Endothelial cell of umbilical vein (primary cell): ENCODE measurements around the gene NKX6-2. TPM values are rescaled to one million over a fixed set of nuclear protein-coding genes. Genes with fewer than 3 reads are reported as not detected.
A peak's percentile ranks its signal among the peaks of the same experiment; 100 is the strongest.

Source experiments
- BruUV-seq: library from RNA; stranded (reverse); fragments of 400-500 nt; replicated peaks from 2 replicates; lab custom pipeline; 2021; lab: Mats Ljungman, UMichigan
- CTCF ChIA-PET: fragments of 300-600, 350-600 bp; sonication (Branson Sonifier 250); formaldehyde crosslinking; loops from one replicate; lab custom pipeline; 2021; ENCODE audit warnings: antibody characterized with exemption, inconsistent platforms; lab: Charles Lee
- POLR2A ChIA-PET: fragments of 300-600, 350-600 bp; sonication (Branson Sonifier 250); formaldehyde crosslinking; loops from one replicate; lab custom pipeline; 2021; ENCODE audit warnings: antibody characterized with exemption, inconsistent platforms; lab: Charles Lee
- DNase-seq: peaks from one replicate; pipeline ENCODE4 v3.0.0-alpha.2; 2011; ENCODE audit warnings: low read depth, low spot score
- FAIRE-seq: peaks from 2 replicates; lab custom pipeline; 2011; peaks lifted over from hg19 to GRCh38; lab: Jason Lieb, UNC
- H2AFZ ChIP-seq: 2 replicates; pipeline ENCODE4 v1.6.0; 2012; ENCODE audit warnings: low read depth, low read length, control low read depth, inconsistent platforms
- H3K27ac ChIP-seq: 2 replicates; pipeline ENCODE4 v1.5.1; 2011; ENCODE audit warnings: low read depth, mild to moderate bottlenecking, control low read depth, low read length, moderate library complexity; ENCODE audit not compliant: insufficient read depth
- H3K27me3 ChIP-seq, 2 experiments: 2 replicates each; pipeline versions ENCODE4 v1.6.0 to v1.6.1; 2011; ENCODE audit warnings: low read length in 2 of 2, mixed read lengths in 1 of 2; ENCODE audit not compliant: control insufficient read depth in 2 of 2, insufficient read depth in 2 of 2
- H3K36me3 ChIP-seq, 2 experiments: 2 replicates in 1 of 2; 3 replicates in 1 of 2; pipeline ENCODE4 v1.5.1; 2011; ENCODE audit warnings: low read length in 2 of 2, mild to moderate bottlenecking in 1 of 2, moderate library complexity in 1 of 2; ENCODE audit not compliant: control insufficient read depth in 2 of 2, insufficient read depth in 2 of 2; ENCODE audit errors: extremely low read depth in 1 of 2
- H3K4me1 ChIP-seq: 3 replicates; pipeline ENCODE4 v1.5.1; 2011; ENCODE audit warnings: mild to moderate bottlenecking, low read length; ENCODE audit not compliant: control insufficient read depth, insufficient read depth; ENCODE audit errors: extremely low read depth
- H3K4me2 ChIP-seq: 2 replicates; pipeline ENCODE4 v1.6.1; 2011; ENCODE audit warnings: low read length, control low read depth, mixed read lengths; ENCODE audit not compliant: insufficient read depth
- H3K4me3 ChIP-seq, 3 experiments: fragments of 200-600 bp in 1 of 3; sonication (generic), shearing (Covaris generic) in 1 of 3; replicated peaks in 1 of 3; 2 replicates each; pipeline ENCODE4 v1.5.1; 2011 to 2016; ENCODE audit warnings: control low read depth in 3 of 3, low read length in 3 of 3, mild to moderate bottlenecking in 2 of 3, inconsistent platforms in 1 of 3, low read depth in 1 of 3, moderate library complexity in 1 of 3; ENCODE audit not compliant: insufficient read depth in 1 of 3
- H3K79me2 ChIP-seq: 2 replicates; pipeline ENCODE4 v1.6.0; 2012; ENCODE audit warnings: low read length, inconsistent platforms; ENCODE audit not compliant: control insufficient read depth, insufficient read depth
- H3K9ac ChIP-seq: replicated peaks from 2 replicates; pipeline ENCODE3; 2011; ENCODE audit warnings: low read length, control low read depth; ENCODE audit not compliant: insufficient read depth; ENCODE audit errors: extremely low read depth
- H3K9me1 ChIP-seq: replicated peaks from 3 replicates; pipeline ENCODE4 v1.6.0; 2011; ENCODE audit warnings: mild to moderate bottlenecking, low read length; ENCODE audit not compliant: control insufficient read depth, insufficient read depth; ENCODE audit errors: extremely low read depth
- H3K9me3 ChIP-seq: replicated peaks from 2 replicates; pipeline ENCODE4 v1.5.1; 2012; ENCODE audit warnings: low read length, inconsistent platforms; ENCODE audit not compliant: control insufficient read depth, insufficient read depth
- H4K20me1 ChIP-seq: replicated peaks from 2 replicates; pipeline ENCODE3; 2011; ENCODE audit warnings: mild to moderate bottlenecking, low read length; ENCODE audit not compliant: control insufficient read depth, insufficient read depth; ENCODE audit errors: extremely low read depth
- EZH2 ChIP-seq: IDR thresholded peaks from 2 replicates; pipeline ENCODE4 v1.6.1; 2012; ENCODE audit warnings: borderline replicate concordance, low read depth, mild to moderate bottlenecking, moderate library complexity, low read length, inconsistent platforms; ENCODE audit not compliant: severe bottlenecking
- FOS ChIP-seq: IDR thresholded peaks from 2 replicates; pipeline ENCODE4 v1.6.1; 2011; ENCODE audit warnings: mild to moderate bottlenecking, low read length, moderate library complexity, borderline replicate concordance; ENCODE audit not compliant: insufficient read depth
- GATA2 ChIP-seq: IDR thresholded peaks from 2 replicates; pipeline ENCODE4 v1.7.0; 2011; ENCODE audit warnings: low read depth, mild to moderate bottlenecking, moderate library complexity, mixed read lengths, low read length; ENCODE audit not compliant: insufficient read length, insufficient read depth
- JUN ChIP-seq: IDR thresholded peaks from 2 replicates; pipeline ENCODE4 v1.6.1; 2011; ENCODE audit warnings: borderline replicate concordance, low read depth; ENCODE audit not compliant: insufficient read length, insufficient read depth
- MYC ChIP-seq: IDR thresholded peaks from one replicate; pipeline ENCODE4 v1.6.1; 2011; ENCODE audit warnings: mild to moderate bottlenecking, low read depth, low read length
- POLR2A ChIP-seq: IDR thresholded peaks from 2 replicates; pipeline ENCODE4 v1.6.1; 2012; ENCODE audit warnings: low read depth, mild to moderate bottlenecking, control low read depth, low read length
- POLR2AphosphoS5 ChIP-seq: IDR thresholded peaks from 2 replicates; pipeline ENCODE4 v1.6.1; 2012; ENCODE audit warnings: low read depth, mild to moderate bottlenecking, control low read depth, low read length, moderate library complexity; ENCODE audit not compliant: insufficient read depth
- dilution Hi-C: fragments of 300-500 bp; cut with MboI; formaldehyde crosslinking; loops from one replicate; pipeline ENCODE4 v1.15.0; 2019; ENCODE audit warnings: low sequenced_read_pairs; ENCODE audit not compliant: extremely low pct_ligation_motif_present
- intact Hi-C: fragments of 100-400 bp; cut with micrococcal nuclease; formaldehyde crosslinking; loops from one replicate; pipeline ENCODE4 v1.10.0; 2022
- polyA plus RNA-seq, 4 experiments: library from polyadenylated mRNA; depleted of rRNA in 3 of 4; stranded (reverse) in 3 of 4; unstranded in 1 of 4; fragments of >200 nt; gene quantifications; 2 replicates each; pipeline versions ENCODE4 v1.2.1 to v1.2.3, GENCODE V29; 2011 to 2012; ENCODE audit warnings: missing spikeins in 1 of 4
- total RNA-seq: library from RNA; stranded (reverse); gene quantifications from 2 replicates; pipeline ENCODE4 v1.2.3, GENCODE V29; 2021
- TF ChIP-seq, protein P1 (sequence below): IDR thresholded peaks from 2 replicates; pipeline ENCODE4 v1.6.1; 2011; ENCODE audit not compliant: insufficient read depth, insufficient read length
- TF ChIP-seq, protein P2 (sequence below), 2 donors: IDR thresholded peaks; 1 replicate in 1 of 2; 2 replicates in 1 of 2; pipeline ENCODE4 v1.5.1; 2011; ENCODE audit warnings: low read length in 2 of 2, mild to moderate bottlenecking in 2 of 2, moderate library complexity in 2 of 2, control low read depth in 1 of 2, inconsistent platforms in 1 of 2, low read depth in 1 of 2; ENCODE audit not compliant: insufficient read depth in 1 of 2; ENCODE audit errors: extremely low read depth in 1 of 2

NKX6-2 gene
- total and polyA plus RNA-seq, 2 donors (not counting 3 experiments of a cell fraction or from before 2014, with no cell fraction given), result not detected

DNA sequence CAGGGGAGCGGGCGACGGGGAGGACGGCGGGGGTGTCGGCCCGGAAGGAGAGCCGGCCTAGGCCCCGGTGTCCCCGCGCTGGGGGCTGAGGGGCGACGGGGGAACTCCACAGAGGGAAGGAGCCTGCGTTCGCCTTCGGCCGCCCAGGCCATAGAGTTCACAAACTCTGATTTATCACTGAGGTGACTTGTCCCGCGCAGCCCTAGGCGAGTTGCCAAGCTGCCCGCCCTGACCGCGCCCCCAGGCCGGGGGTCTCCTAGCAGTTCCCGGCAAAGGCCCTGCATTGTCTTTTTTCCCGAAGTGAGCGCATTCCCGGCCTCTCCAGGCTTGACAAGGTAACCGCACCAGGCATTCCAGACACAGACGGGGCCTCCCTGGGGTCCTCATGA, 2.9 kb upstream of the NKX6-2 start:
- H3K4me3 ChIP-seq, result no peak overlapping the region
- no peaks in the 10 kb centered on the region for H3K9me1 ChIP-seq
- H3K4me1 ChIP-seq, result no peaks in the 10 kb centered on the region
- CTCF ChIA-PET, result interaction anchor here (1.7 kb wide), 1 partner anchor 134 kb away, joined by 9 read pairs; no protein-coding TSS in a partner anchor
- H3K27ac ChIP-seq, result no peak overlapping the region
- POLR2A ChIA-PET, result no interaction called here
- TF ChIP-seq FOS (no peak), EZH2 (peak; percentile 73)
- H3K79me2 ChIP-seq, result no peaks in the 10 kb centered on the region
- no TSS peak for BruUV-seq
- H3K9me3 ChIP-seq, result no peaks in the 10 kb centered on the region
- FAIRE-seq (no peak), DNase-seq (no peak)
- H3K27me3 ChIP-seq, result peaks cover 30 to 48% of the 10 kb centered on the region in 2 experiments
- H2AFZ ChIP-seq, result no peak overlapping the region
- H3K36me3 ChIP-seq, result no peaks in the 10 kb centered on the region
- no peak overlapping the region for H3K9ac ChIP-seq
- no peaks in the 10 kb centered on the region for H4K20me1 ChIP-seq
- intact Hi-C loops (loop anchor here (1.0 to 5.0 kb wide), 2 partner anchors 122 to 135 kb away; no protein-coding TSS in a partner anchor), dilution Hi-C loops (no loop called here)
- no peak overlapping the region for H3K4me2 ChIP-seq

DNA sequence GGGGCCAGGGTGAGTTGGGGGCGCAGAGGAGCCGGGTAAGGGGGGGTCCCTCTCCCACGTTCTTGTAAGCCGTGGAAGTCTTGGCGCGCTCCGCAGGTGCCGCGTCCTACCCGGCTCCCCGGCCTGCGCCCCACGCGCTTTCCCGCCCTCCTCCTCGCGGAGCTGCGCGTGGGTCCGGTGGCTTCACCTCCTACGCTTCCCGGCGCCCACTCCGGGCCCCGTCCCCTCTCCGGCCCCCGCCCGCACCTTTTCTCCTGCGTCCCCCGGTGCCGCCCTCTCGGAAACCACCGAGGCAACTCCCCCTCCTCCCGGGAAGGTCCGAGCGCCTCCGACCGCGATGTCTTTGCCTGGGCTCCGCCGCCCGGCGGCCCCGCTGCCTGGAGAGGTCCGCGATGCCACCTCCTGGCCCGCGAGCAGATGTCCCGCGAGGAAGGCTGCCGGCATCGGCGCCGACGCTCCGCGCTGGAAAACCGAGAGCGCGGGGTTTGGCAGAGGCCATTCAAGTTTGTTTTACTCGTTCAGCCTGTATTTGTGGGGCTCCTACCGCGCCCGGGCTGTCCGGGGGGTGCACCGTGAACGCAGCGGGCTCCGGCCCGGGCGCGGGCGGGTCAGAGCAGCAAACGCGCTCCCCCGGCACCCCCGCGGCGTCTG, 2.4 kb upstream of the NKX6-2 start:
- intact Hi-C loops, result loop anchor here (1.0 to 5.0 kb wide), 2 partner anchors 121 to 134 kb away; no protein-coding TSS in a partner anchor
- peak; percentile 88 for TF ChIP-seq EZH2
- TF ChIP-seq JUN, result no peak
- TF ChIP-seq, protein P1, sequence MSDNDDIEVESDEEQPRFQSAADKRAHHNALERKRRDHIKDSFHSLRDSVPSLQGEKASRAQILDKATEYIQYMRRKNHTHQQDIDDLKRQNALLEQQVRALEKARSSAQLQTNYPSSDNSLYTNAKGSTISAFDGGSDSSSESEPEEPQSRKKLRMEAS, result no peak
- TF ChIP-seq FOS, result no peak
- TF ChIP-seq, protein P2, sequence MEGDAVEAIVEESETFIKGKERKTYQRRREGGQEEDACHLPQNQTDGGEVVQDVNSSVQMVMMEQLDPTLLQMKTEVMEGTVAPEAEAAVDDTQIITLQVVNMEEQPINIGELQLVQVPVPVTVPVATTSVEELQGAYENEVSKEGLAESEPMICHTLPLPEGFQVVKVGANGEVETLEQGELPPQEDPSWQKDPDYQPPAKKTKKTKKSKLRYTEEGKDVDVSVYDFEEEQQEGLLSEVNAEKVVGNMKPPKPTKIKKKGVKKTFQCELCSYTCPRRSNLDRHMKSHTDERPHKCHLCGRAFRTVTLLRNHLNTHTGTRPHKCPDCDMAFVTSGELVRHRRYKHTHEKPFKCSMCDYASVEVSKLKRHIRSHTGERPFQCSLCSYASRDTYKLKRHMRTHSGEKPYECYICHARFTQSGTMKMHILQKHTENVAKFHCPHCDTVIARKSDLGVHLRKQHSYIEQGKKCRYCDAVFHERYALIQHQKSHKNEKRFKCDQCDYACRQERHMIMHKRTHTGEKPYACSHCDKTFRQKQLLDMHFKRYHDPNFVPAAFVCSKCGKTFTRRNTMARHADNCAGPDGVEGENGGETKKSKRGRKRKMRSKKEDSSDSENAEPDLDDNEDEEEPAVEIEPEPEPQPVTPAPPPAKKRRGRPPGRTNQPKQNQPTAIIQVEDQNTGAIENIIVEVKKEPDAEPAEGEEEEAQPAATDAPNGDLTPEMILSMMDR (IDR thresholded peaks at IDR 0.05; ENCODE audit: extremely low read depth in 1 of 2, insufficient read depth in 1 of 2, low read depth in 1 of 2, low read length in 2 of 2), result peak in 1 of 2 donors; percentile 26
- TF ChIP-seq POLR2A, result no peak
- no peak for TF ChIP-seq GATA2
- TF ChIP-seq MYC, result no peak
- TF ChIP-seq POLR2AphosphoS5, result no peak

More for the DNA sequence above, 2.4 kb upstream of the NKX6-2 start:
- ChIA-PET POLR2A (no interaction called here), CTCF (interaction anchor here (1.7 kb wide), 1 partner anchor 134 kb away, joined by 9 read pairs; no protein-coding TSS in a partner anchor)
- H2AFZ ChIP-seq, result no peak overlapping the region
- H3K27me3 ChIP-seq, result peaks cover 35 to 53% of the 10 kb centered on the region in 2 experiments
- H3K9me1 ChIP-seq, result no peaks in the 10 kb centered on the region
- no peaks in the 10 kb centered on the region for H3K4me1 ChIP-seq
- no peaks in the 10 kb centered on the region for H4K20me1 ChIP-seq
- H3K4me2 ChIP-seq, result no peak overlapping the region
- no peak for FAIRE-seq
- no peaks in the 10 kb centered on the region for H3K36me3 ChIP-seq
- H3K4me3 ChIP-seq, result no peak overlapping the region
- no peaks in the 10 kb centered on the region for H3K79me2 ChIP-seq
- H3K9ac ChIP-seq, result no peak overlapping the region
- BruUV-seq, result no TSS peak
- no peak for DNase-seq
- dilution Hi-C loops, result no loop called here
- no peaks in the 10 kb centered on the region for H3K9me3 ChIP-seq
- no peak overlapping the region for H3K27ac ChIP-seq
